GM21360 (cell line): ENCODE data around the gene HEBP2.
"Not testable (repeated sequence)": the region's sequence is repeated elsewhere in the genome, so short reads cannot be mapped to it uniquely, and the experiment has no call there.

Experiments used
- ATAC-seq: cut with Tn5 transposase; IDR thresholded peaks from one replicate; pipeline ENCODE4 v1.9.1; 2021; ENCODE audit warnings: mild to moderate bottlenecking, moderate library complexity; ENCODE audit not compliant: unreplicated experiment

HEBP2 gene

DNA sequence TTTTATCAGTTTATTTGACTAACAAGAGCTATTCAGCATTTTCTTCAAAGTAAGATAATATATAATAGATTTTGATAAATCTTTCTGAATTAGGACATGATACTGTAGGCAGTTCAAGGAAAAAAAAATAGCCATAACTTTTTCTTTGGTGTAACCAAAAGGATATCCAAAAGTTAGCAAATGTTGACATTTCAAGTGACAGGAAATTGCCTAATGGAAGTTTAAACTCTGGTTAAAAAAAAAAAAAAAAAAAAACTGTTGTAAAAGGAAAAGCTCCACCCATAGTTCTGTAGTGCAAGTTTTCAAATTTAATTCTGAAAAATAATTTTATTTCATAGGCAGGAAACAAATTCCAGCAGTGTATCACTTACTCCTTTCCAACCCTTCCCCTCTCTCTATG, 18.8 kb downstream of the HEBP2 start:
- ATAC-seq, result no peak

DNA sequence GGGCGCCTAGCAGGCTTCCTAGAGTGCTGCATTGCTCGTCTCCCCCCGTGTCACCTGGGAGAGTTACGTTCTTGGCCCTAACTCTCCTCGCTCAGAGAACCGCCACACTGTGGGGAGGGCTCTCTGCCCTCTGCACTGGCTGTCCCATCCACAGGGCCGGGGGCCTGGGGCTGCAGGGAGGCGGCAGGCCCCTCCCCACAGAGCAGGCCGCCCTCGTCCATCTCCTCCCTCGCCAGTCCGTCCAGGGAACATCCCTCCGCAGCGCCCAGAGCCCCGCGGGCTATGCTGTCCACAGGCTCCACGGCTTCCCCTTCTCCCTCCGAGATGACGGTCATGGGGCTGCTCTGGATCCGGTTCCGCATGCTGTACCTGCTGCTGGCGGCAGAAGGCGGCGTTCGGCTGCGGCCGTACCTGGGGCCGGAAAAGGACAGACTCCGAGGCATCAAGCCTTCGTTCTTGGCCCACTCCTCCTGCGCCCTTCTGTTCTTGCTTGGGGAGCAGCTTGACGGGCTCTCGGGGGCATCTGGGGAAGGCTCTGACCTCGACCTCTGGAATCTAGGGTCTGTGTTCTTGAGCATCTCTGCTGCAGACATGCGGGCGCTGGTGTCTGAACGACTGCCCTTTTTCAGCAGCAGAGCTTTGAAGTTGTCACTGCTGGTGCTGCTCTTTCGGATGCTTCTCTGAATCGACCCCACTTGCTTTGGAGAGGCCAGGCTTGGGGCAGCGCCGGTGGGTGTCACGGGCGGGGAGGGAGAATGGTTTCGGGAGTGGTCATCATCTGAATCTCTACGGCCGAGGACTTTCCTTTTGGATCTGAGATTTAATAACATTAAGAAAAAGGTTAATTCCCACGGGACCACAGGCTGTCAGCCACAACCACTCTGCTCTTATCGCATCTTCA, 20.2 kb downstream of the HEBP2 start:
- ATAC-seq, result no peak

DNA sequence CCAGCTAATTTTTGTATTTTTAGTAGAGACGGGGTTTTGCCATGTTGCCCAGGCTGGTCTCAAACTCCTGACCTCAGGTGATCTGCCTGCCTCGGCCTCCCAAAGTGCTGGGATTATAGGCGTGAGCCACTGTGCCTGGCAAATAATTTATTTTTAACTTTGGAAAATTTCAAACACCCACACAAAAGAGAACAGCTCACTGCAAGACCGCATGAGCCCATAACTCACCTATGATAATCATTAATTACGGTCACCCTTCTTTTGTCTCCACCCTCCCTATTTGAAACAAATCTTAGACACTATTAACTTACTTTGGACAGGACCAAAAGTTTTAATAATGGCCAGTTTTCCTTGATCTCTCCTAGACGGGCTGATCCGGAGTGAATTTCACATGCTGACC, 21.2 kb downstream of the HEBP2 start:
- not testable (repeated sequence) for ATAC-seq

DNA sequence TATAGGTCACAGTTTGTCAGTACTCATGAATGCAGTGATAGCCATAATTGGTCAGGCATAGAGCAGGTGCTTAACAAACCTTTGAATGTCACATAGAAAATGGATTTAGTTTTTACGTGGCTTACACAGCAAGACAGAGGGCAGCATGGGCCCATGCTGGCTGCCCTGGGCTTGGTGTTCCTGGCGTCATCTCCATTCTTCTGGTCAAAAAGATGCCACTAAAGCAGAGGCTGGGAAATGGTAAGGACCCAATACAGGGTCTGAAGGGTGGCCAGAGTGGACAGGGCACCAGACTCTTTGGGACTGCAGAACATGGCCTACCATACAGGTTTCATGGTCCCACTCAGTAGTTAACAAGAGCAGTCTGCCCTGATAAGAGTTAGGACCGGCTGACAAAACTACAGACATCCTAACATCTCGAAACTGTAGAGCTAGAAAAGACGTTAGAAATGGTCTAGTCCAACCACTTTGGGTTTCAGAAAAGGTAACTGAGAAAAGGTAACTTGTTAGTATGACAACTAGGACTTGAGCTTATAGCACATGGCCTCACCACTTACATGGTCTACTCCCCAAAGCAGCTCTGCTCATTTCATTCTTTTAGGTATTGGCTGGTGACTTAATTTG, 22.6 kb downstream of the HEBP2 start:
- ATAC-seq, result no peak

DNA sequence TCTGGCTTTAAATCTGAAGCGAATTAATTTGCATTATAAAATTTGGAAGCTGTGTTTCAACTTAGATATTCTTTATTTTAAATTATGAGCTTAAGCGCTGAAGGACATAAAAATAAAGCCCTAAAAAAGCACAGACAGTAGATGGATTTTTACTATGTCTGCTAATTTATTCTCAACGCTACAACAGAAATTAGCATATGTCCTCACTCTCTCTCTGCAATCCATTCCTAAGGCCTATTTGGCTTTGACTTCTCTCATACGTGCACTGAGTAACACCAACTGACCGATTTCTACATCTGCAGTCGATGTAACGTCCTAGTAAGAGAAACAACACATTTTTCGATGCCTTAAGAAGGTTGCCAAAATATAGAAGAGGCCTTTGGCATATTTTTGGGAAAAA, 23.7 kb downstream of the HEBP2 start:
- no peak for ATAC-seq

DNA sequence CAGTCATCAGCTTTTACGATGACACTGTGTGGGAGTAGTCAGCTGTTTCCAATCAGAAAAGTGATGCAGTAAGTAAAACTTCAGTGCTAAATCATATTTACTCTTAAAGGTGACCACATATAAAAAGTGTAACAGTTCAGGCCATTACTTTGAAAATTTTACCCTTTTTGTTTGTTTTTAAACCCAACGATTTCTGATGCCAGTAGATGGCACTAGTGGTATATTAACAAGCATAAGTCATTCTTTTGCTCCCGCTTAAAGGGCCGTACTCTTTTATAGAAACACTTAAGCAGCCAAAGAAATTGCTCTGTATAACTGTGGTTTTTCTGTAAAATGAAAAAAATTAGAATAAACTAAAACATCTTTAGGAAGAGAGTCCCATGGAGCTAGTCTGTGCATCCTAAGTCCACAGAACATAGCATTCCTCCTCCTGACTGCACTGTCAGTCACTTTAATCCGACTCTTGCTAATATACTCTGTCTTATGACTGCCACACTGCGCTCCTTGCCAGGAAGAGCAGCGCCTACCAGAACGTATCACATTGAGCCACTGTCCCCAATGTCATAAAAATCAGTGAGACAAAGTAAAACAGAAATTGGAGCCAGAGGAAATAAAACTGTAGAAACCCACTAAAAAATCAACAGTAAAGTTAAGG, 25.0 kb downstream of the HEBP2 start:
- ATAC-seq, result no peak

DNA sequence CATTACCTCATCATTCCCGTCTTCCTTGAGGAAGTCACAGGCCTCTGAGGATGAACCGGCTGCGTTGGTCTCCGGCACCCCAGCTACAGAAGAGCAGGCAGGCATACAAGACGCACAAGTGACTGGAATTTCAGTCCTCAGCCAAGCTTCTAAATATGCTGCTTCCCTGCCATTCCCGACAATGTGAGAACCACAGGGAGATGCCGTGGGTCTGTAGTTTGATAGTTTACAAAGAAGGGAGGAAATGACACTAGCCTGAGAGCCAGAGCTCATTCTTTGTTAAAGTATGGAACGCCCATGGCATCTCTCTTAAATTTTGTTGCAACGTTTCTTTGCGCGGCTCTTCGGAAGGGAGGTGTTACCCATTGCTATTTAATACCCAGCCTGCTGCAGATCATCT, 25.7 kb downstream of the HEBP2 start:
- ATAC-seq, result no peak

DNA sequence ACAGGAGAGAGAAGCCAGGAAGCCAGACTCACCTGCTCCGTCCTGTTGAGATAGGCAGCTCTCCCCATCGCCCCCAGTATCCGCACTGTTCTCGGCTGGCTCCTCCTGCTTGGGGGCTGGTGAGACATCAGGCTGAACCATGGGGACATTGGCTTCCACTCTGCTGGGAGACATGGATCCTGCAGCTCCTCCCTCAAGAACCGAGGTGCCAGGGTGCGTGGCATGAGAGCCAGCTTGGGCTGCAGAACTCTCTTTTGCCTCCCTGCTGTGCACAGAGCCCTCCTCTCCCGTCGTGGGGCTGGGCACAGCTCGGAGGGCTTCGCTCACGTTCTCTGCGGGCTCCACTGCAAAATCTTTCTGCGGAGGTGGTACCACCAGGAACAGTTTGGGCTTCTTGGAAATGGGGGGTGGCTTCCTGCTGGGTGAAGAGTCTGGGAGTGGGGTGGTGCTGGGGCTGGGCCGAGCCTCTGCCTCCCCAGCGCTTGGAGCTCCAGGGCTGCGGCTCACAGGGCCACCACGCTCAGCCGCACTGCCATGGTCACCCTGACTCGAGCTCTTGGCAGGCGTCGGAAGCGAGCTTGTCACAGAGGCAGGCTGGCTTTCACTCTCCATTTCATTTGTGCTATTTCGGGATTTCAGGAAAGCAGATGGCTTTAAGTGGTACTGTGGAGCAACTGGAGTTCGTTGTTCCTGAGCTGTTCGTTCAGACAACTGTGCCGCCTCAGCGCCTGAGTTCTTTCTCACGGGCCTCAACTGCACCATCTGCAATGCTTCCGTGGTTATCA, 26.5 kb downstream of the HEBP2 start:
- ATAC-seq, result no peak

DNA sequence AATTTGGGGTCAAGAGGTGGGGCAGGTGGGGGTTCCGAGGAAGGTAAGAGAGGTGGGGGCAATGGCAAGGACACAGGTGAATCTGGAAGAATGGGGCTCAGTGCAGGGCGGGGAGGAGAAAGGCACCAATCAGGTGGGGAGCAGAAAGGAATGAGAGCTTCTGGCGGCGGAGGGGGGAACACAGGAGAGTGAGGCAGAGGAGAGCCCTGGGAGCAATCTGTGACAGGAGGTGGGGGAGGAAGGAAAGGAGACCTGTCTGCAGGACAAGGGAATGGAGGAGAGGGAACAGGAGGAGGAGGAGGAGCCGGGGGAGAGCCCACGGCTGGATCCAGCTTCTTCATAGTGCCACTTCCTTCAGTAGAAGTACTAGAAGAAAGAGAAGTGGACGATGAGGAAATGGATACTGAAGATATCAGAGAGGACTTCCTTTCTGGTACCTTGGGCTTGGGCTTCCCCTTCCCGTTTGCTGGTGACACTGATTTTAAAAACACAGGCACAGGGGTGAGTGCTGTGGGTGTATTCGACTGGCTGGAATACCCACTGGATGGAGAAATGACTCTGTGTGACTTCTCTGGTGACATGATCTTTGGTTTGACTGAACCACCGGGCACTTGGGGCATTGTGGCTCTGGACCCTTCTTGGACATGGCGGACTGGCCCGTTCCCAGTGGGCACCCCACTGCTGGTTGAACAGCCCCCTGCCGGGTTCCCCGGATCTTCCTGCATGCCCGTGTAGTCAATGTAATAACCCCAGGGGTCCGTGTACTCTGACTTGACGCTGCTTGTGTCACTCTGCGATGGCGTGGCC, 27.4 kb downstream of the HEBP2 start:
- no peak for ATAC-seq

DNA sequence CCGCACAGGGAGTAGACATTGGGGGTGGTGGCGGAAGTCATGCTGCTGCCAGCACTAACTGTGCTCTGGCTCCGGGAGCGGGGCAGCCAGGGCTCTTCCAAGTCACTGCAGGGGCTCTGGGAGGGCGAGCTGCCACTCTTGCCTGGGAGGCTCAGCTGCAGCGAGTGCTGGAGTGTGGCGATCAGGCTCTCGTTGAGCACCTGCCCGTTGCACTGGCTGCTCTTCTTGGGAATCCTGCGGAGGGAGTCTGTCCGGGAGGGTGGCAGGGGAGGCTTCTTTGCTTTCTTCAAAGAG, 28.0 kb downstream of the HEBP2 start:
- ATAC-seq, result no peak

DNA sequence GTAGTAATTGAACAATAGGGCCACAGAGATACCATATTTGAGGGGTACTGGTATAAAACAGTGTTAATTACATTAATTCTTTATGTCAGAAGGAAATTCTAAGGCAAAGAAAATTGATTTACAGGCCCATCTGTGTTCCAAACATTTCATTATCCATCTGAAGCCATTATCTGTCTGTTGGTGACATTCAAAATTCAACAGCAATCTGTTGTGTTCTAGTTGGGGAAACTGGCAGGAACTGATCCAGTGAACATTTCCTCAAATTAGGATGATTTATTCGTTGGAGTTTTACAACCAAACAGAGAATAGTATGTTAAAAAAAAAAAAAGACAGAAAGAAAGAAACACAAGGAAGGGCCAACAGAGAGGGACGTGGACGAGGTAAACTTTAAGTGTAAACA, 30.1 kb downstream of the HEBP2 start:
- no peak for ATAC-seq

DNA sequence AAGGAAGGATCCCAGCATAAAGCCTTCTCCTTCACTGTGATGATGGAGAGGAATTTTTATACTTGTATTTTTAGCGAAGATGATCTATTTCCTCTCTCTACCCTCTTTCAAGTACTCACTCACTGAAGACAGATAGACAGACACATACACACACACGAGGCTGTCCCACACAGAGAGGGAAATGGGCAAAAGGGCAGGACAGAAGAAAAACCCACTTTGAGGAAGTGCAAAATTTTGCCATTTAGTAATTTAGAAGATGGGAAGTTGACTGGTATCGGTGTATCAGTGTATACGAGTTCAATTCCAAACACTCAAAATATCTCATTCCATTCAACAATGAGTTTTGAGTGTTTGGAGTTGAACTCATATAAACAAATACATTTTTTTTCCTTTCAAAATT, 30.9 kb downstream of the HEBP2 start:
- ATAC-seq, result no peak

DNA sequence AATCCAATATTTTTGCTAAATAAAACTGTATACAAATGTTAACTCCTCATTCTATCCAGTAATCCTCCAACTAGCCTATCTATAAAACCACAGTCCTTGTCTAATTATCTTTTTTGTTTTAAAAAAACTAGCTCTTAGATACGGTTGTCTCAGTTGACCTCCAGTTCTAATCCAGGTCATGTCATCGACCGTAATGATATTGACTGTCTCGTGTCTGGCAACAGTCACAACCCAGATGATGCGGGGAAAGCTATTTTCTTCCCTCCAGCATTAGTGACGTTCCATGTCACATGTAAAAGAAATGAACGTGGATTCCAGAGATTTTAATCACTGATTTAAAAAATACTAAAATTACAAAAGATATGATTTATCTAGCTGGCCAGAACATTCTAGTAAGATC, 35.5 kb downstream of the HEBP2 start:
- no peak for ATAC-seq

DNA sequence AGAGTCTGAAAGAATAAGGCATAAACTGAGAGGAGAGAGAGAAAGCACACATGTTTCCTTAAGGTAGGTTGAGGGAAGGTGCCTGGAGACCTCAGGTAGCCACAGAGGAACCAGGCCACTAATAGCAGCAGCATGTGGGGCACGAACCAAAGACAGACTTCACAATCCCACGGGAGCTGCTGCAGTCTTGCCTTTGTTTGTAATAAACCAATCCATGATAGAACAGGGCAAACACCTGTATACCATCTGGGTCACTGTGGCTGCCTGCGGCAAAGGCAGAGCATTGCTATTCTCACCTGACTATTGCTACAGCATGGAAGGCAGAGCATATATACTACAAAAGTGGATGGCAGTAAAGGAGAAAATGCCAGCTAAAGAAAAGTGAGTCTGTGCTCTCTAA, 36.3 kb downstream of the HEBP2 start:
- ATAC-seq, result no peak

DNA sequence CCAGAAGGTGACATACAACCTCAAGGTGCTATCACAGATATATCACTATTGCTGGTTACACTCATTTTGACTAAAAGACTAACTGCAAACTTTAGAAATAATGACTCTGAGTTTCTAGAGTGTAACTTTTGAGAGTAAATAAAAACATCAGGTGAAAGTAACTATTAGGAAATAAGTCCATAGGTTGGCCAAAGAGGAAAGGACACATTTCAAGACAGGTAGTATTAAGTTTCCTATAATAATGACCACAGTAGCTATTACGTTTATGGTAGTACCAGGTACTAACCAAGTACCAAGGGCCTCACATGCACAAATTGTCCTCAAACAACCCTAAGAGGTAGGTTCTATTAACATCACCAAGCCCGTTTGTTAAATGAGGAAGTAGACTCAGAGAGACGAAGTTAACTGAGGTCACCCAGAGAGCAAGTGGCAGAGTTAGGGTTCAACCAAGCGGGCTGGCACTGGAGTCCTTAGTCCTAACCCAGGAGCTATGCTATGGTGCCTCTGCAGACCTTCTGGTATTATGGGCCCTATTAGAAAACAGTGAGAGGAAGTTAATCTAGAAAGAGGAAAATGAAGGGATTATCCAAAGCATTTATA, 36.8 kb downstream of the HEBP2 start:
- no peak for ATAC-seq

DNA sequence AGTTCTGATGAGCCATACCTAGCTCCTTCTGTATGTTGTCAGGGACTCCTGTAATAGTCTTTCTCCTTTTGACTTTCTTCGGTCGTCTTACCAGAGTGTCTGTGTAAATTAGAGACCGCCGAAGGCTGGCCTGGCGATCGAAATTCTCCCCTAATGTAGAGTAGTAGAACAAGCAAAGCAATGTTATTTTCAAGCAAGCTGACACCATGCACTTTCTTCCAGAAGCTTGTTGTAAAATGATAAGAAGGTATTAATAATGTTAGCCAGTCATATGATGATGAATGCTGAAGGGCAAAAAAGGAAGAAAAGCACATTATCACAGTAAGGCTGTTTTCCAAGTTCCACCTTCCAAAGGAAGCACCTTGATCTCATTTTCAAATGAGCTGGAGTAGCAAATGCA, 37.9 kb downstream of the HEBP2 start:
- ATAC-seq, result no peak

DNA sequence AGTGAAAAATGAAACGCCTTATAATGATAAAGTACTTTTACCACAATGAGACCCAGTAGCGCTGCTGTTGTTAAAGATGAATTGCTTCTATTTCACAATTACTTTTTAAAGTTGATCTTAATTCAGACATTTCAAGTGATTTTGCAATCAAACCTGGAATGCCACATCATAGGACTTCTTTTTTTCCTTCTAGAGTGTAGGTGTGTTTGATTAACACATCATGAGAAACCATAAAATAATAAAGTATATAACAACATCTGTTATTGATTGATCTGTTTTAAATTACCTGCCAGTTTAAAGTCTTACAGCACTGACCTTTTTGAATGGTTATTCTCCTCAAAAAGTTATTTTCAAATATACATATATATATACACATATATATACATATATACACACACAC, 38.6 kb downstream of the HEBP2 start:
- no peak for ATAC-seq

DNA sequence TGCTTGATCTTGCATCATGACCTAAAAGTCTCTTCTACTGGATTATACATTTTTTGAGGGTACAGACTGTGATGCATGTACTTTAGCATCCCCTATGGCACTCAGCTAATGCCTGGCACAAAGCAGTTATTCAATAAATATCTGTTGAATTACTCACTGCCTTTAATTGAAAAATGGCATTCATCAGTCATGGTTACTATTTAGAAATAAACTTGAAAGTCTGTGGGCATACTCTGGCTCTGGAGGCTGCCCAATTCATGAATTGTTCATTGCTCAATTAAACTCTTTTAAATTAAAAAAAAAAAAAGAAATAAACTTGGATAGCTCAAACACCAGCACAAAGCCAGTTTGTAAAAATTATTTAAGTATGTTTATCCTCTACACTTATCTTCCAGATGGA, 40.0 kb downstream of the HEBP2 start:
- no peak for ATAC-seq

DNA sequence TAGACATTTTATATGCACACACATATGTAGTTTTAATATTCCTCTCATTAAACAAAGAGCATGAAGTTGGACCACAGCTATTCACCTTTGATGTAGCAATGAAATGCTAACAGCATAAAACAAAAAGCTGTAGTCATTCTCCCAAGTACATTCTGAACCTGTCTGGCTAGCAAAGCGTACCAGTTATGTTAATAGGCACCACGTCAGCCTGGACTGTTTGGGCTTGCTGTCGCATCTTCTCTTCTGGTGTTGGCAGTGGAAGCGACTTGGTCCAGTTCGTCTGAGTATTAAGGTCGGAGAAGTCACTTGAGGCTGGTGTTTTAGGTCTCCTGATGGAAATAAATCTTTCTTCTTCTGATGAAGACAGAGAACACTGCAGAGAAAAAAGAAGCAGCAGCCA, 42.8 kb downstream of the HEBP2 start:
- ATAC-seq, result no peak

DNA sequence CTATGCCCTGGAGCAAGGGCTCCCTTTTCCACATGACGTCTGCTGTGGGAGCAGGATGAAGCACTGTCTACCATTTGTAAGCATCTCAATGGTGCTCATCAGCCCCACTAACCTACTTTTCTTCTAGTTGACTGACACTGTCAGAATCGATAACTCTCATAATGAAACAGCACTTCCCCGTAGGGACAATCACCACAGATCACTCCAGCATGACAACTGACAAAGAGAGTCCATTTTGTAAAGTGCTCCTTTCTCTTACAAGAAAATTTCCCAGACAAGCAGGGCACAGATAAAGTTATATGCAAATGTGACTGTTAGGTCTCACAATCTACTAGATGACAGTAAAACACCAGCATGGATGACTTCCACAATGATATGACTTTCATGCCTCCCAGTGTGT, 46.4 kb downstream of the HEBP2 start:
- peak; percentile 47 for ATAC-seq
